ENCODE data around the gene APOA1.
"Not testable (repeated sequence)": the region's sequence is repeated elsewhere in the genome, so short reads cannot be mapped to it uniquely, and the experiment has no call there.

Gene APOA1

GRCh38 chr11:116857936-116858335 lies 20.5 kb upstream of the APOA1 start:
- no peak for DNase-seq (ENCODE audit: low read depth)

- no peak for DNase-seq (ENCODE audit: low read depth)
These were observed 19.9 kb upstream of the APOA1 start for GRCh38 chr11:116857316-116857715.

GRCh38 chr11:116856423-116856822 lies 19.0 kb upstream of the APOA1 start:
- DNase-seq (ENCODE audit: low read depth): no peak

- no peak for DNase-seq (ENCODE audit: low read depth)
These were observed 18.0 kb upstream of the APOA1 start for GRCh38 chr11:116855413-116855812.

GRCh38 chr11:116853461-116854073 lies 16.1 kb upstream of the APOA1 start:
- DNase-seq (ENCODE audit: low read depth): peak; percentile 59

- DNase-seq (ENCODE audit: low read depth): no peak
These were observed 15.0 kb upstream of the APOA1 start for GRCh38 chr11:116852261-116853031.

- peak; percentile 58 for DNase-seq (ENCODE audit: low read depth)
These were observed 14.2 kb upstream of the APOA1 start for GRCh38 chr11:116851626-116852025.

- DNase-seq (ENCODE audit: low read depth): no peak
These were observed 12.1 kb upstream of the APOA1 start for GRCh38 chr11:116849486-116849885.

GRCh38 chr11:116849060-116849459 lies 11.6 kb upstream of the APOA1 start:
- DNase-seq (ENCODE audit: low read depth): no peak

- no peak for DNase-seq (ENCODE audit: low read depth)
These were observed 10.2 kb upstream of the APOA1 start for GRCh38 chr11:116847612-116848011.

- DNase-seq (ENCODE audit: low read depth): no peak
These were observed 7.3 kb upstream of the APOA1 start for GRCh38 chr11:116844722-116845121.

GRCh38 chr11:116843661-116844060 lies 6.2 kb upstream of the APOA1 start:
- no peak for DNase-seq (ENCODE audit: low read depth)

- no peak for DNase-seq (ENCODE audit: low read depth)
These were observed 5.5 kb upstream of the APOA1 start for GRCh38 chr11:116842909-116843308.

GRCh38 chr11:116842117-116842516 lies 4.7 kb upstream of the APOA1 start:
- DNase-seq (ENCODE audit: low read depth): no peak

- no peak for DNase-seq (ENCODE audit: low read depth)
These were observed 3.4 kb upstream of the APOA1 start for GRCh38 chr11:116840746-116841296.

GRCh38 chr11:116840224-116840745 lies 2.9 kb upstream of the APOA1 start:
- DNase-seq (ENCODE audit: low read depth): no peak

- DNase-seq (ENCODE audit: low read depth): no peak
These were observed 1.1 kb upstream of the APOA1 start for GRCh38 chr11:116838321-116839084.

- no peak for DNase-seq (ENCODE audit: low read depth)
These were observed 810 bp downstream of the APOA1 start for GRCh38 chr11:116836632-116836991.

- DNase-seq (ENCODE audit: low read depth): peak; percentile 59
These were observed 1.4 kb downstream of the APOA1 start for GRCh38 chr11:116835791-116836631.

GRCh38 chr11:116835042-116835772 lies 2.2 kb downstream of the APOA1 start:
- no peak for DNase-seq (ENCODE audit: low read depth)

GRCh38 chr11:116834535-116835041 lies 2.8 kb downstream of the APOA1 start:
- DNase-seq (ENCODE audit: low read depth): not testable (repeated sequence)

All from T-helper 22 cell (primary cell).